ENCODE results near the gene FDX2. TPM values are rescaled to one million over a fixed set of nuclear protein-coding genes. Genes with fewer than 3 reads are reported as not detected.

FDX2 gene
- total and polyA plus RNA-seq, 2 donors (not counting 1 experiment from before 2014, with no cell fraction given) = 14.0 to 21.0 TPM

GRCh38 chr19:10328558-10329429, 13.0 kb upstream of the FDX2 start:
- no peak overlapping the region for H3K4me2 ChIP-seq (ENCODE audit: extremely low read depth, insufficient read depth, low read length)
- H3K27ac ChIP-seq (ENCODE audit: insufficient read depth, low read length) = no peak overlapping the region
- H3K27me3 ChIP-seq (ENCODE audit: control insufficient read depth, insufficient read depth, low read length) = no peaks in the 10 kb centered on the region
- H2AFZ ChIP-seq (ENCODE audit: low read length) = no peak overlapping the region
- H3K4me3 ChIP-seq (replicated peaks in 1 of 4; ENCODE audit: control extremely low read depth in 1 of 4, insufficient read depth in 1 of 4, low read depth in 3 of 4, low read length in 4 of 4) = no peak overlapping the region
- TF ChIP-seq CTCF (conservative IDR thresholded peaks at IDR 0.05 in 1 of 2, IDR thresholded peaks at IDR 0.05 in 1 of 2; ENCODE audit: low read depth in 1 of 2, low read length in 2 of 2) (no peak), EZH2 (IDR thresholded peaks at IDR 0.05; ENCODE audit: low read length, missing control alignments) (no peak)
- no peak for DNase-seq (ENCODE audit: low read depth in 2 of 2)
- peaks cover 29% of the 10 kb centered on the region for H3K36me3 ChIP-seq (ENCODE audit: control insufficient read depth, insufficient read depth, low read length)
- no peaks in the 10 kb centered on the region for H4K20me1 ChIP-seq (ENCODE audit: control insufficient read depth, extremely low read depth, insufficient read depth, low read length)
- peaks cover 26% of the 10 kb centered on the region for H3K79me2 ChIP-seq (ENCODE audit: control insufficient read depth, insufficient read depth, low read length)
- peaks cover 6% of the 10 kb centered on the region for H3K4me1 ChIP-seq (ENCODE audit: control insufficient read depth, extremely low read depth, insufficient read depth, low read length)
- no peaks in the 10 kb centered on the region for H3K9me3 ChIP-seq (ENCODE audit: control insufficient read depth, insufficient read depth, low read depth, low read length)
- H3K9ac ChIP-seq (ENCODE audit: insufficient read depth, low read length) = no peak overlapping the region

- no peaks in the 10 kb centered on the region for H3K9me3 ChIP-seq (ENCODE audit: control insufficient read depth, insufficient read depth, low read depth, low read length)
- H3K27me3 ChIP-seq (ENCODE audit: control insufficient read depth, insufficient read depth, low read length) = no peaks in the 10 kb centered on the region
- TF ChIP-seq EZH2 (IDR thresholded peaks at IDR 0.05; ENCODE audit: low read length, missing control alignments) = no peak
- no peak for TF ChIP-seq CTCF (conservative IDR thresholded peaks at IDR 0.05 in 1 of 2, IDR thresholded peaks at IDR 0.05 in 1 of 2; ENCODE audit: low read depth in 1 of 2, low read length in 2 of 2)
- no peak overlapping the region for H3K27ac ChIP-seq (ENCODE audit: insufficient read depth, low read length)
- H3K4me1 ChIP-seq (ENCODE audit: control insufficient read depth, extremely low read depth, insufficient read depth, low read length) = peaks cover 4% of the 10 kb centered on the region
- H3K9ac ChIP-seq (ENCODE audit: insufficient read depth, low read length) = no peak overlapping the region
- peaks cover 24% of the 10 kb centered on the region for H3K79me2 ChIP-seq (ENCODE audit: control insufficient read depth, insufficient read depth, low read length)
- H3K4me2 ChIP-seq (ENCODE audit: extremely low read depth, insufficient read depth, low read length) = no peak overlapping the region
- H2AFZ ChIP-seq (ENCODE audit: low read length) = no peak overlapping the region
- no peak for DNase-seq (ENCODE audit: low read depth in 2 of 2)
- H3K36me3 ChIP-seq (ENCODE audit: control insufficient read depth, insufficient read depth, low read length) = peaks cover 32% of the 10 kb centered on the region
- H4K20me1 ChIP-seq (ENCODE audit: control insufficient read depth, extremely low read depth, insufficient read depth, low read length) = no peaks in the 10 kb centered on the region
- no peak overlapping the region for H3K4me3 ChIP-seq (replicated peaks in 1 of 4; ENCODE audit: control extremely low read depth in 1 of 4, insufficient read depth in 1 of 4, low read depth in 3 of 4, low read length in 4 of 4)
These were observed 12.0 kb upstream of the FDX2 start for GRCh38 chr19:10327793-10328192.

GRCh38 chr19:10325732-10326131, 9.9 kb upstream of the FDX2 start:
- Histone ChIP-seq H3K27me3 (ENCODE audit: control insufficient read depth, insufficient read depth, low read length) (no peaks in the 10 kb centered on the region), H2AFZ (ENCODE audit: low read length) (no peak overlapping the region), H3K4me2 (ENCODE audit: extremely low read depth, insufficient read depth, low read length) (no peak overlapping the region), H3K27ac (ENCODE audit: insufficient read depth, low read length) (no peak overlapping the region), H3K9me3 (ENCODE audit: control insufficient read depth, insufficient read depth, low read depth, low read length) (no peaks in the 10 kb centered on the region), H4K20me1 (ENCODE audit: control insufficient read depth, extremely low read depth, insufficient read depth, low read length) (no peaks in the 10 kb centered on the region), H3K4me1 (ENCODE audit: control insufficient read depth, extremely low read depth, insufficient read depth, low read length) (no peaks in the 10 kb centered on the region), H3K9ac (ENCODE audit: insufficient read depth, low read length) (no peak overlapping the region), H3K79me2 (ENCODE audit: control insufficient read depth, insufficient read depth, low read length) (peaks cover 8% of the 10 kb centered on the region), H3K36me3 (ENCODE audit: control insufficient read depth, insufficient read depth, low read length) (peaks cover 36% of the 10 kb centered on the region), H3K4me3 (replicated peaks in 1 of 4; ENCODE audit: control extremely low read depth in 1 of 4, insufficient read depth in 1 of 4, low read depth in 3 of 4, low read length in 4 of 4) (no peak overlapping the region)
- no peak for DNase-seq (ENCODE audit: low read depth in 2 of 2)
- TF ChIP-seq EZH2 (IDR thresholded peaks at IDR 0.05; ENCODE audit: low read length, missing control alignments) (no peak), CTCF (conservative IDR thresholded peaks at IDR 0.05 in 1 of 2, IDR thresholded peaks at IDR 0.05 in 1 of 2; ENCODE audit: low read depth in 1 of 2, low read length in 2 of 2) (no peak)
